Vagina (tissue), 2 donors: ENCODE results near the gene IVD. TPM values are rescaled to one million over a fixed set of nuclear protein-coding genes. Genes with fewer than 3 reads are reported as not detected.

Source experiments
- DNase-seq, 2 donors: peaks; one replicate each; pipeline ENCODE4 v3.0.0-alpha.2; 2017; ENCODE audit errors: extremely low spot score in 2 of 2
- H3K27ac ChIP-seq: fragments of 200-600 bp; sonication (generic); one replicate; pipeline ENCODE4 v1.5.1; 2019
- H3K27me3 ChIP-seq: fragments of 200-600 bp; sonication (generic); one replicate; pipeline ENCODE4 v1.5.1; 2019
- H3K36me3 ChIP-seq, 2 donors: fragments of 200-600 bp; sonication (generic); one replicate each; pipeline ENCODE4 v1.5.1; 2017 to 2019
- H3K4me1 ChIP-seq: fragments of 200-600 bp; sonication (generic); one replicate; pipeline ENCODE4 v1.5.1; 2019
- H3K4me3 ChIP-seq, 2 donors: fragments of 200-600 bp; sonication (generic); 1 replicate in 1 of 2; 2 replicates in 1 of 2; pipeline ENCODE4 v1.5.1; 2016 to 2019
- H3K9me3 ChIP-seq: fragments of 200-600 bp; sonication (generic); one replicate; pipeline ENCODE4 v1.5.1; 2019
- CTCF ChIP-seq, 3 experiments: fragments of 450-650 bp in 2 of 3; fragments of 200-600 bp in 1 of 3; sonication (generic) in 1 of 3; IDR thresholded peaks; one replicate each; pipeline ENCODE4 v1.5.1; 2017 to 2019; ENCODE audit warnings: antibody characterized with exemption in 3 of 3, mild to moderate bottlenecking in 2 of 3, moderate library complexity in 2 of 3
- POLR2A ChIP-seq, 2 donors: fragments of 450-650 bp; IDR thresholded peaks; one replicate each; pipeline ENCODE4 v1.6.1; 2017; ENCODE audit warnings: antibody characterized with exemption in 2 of 2, mild to moderate bottlenecking in 2 of 2, moderate library complexity in 2 of 2
- POLR2AphosphoS5 ChIP-seq, 2 donors: sonication (generic); formaldehyde crosslinking; IDR thresholded peaks; one replicate each; pipeline ENCODE4 v1.9.0; 2017; ENCODE audit warnings: antibody characterized with exemption in 2 of 2, mild to moderate bottlenecking in 2 of 2, low read depth in 1 of 2; ENCODE audit not compliant: insufficient read depth in 1 of 2
- intact Hi-C: fragments of 100-400 bp; cut with DNase I; formaldehyde crosslinking; loops from one replicate; pipeline ENCODE4 v1.15.1; 2023
- total RNA-seq: library from RNA; depleted of rRNA; stranded (reverse); fragments of >200 nt; gene quantifications from one replicate; pipeline ENCODE4 v1.2.3, GENCODE V29; 2016

Gene IVD
- total RNA-seq, 1 donor from 2014 or later, result 30.4 TPM

- Histone ChIP-seq H3K27ac (no peak overlapping the region), H3K4me1 (peaks cover 14% of the 10 kb centered on the region), H3K36me3 (no peaks in the 10 kb centered on the region), H3K9me3 (no peaks in the 10 kb centered on the region), H3K4me3 (peak overlapping the region in 1 of 2 donors; percentile 56), H3K27me3 (no peaks in the 10 kb centered on the region)
- TF ChIP-seq POLR2AphosphoS5 (IDR thresholded peaks at IDR 0.05; ENCODE audit: insufficient read depth in 1 of 2, low read depth in 1 of 2) (no peak), CTCF (IDR thresholded peaks at IDR 0.05) (no peak), POLR2A (IDR thresholded peaks at IDR 0.05) (no peak)
- intact Hi-C loops, result no loop called here
- no peak for DNase-seq
Measured at GRCh38 chr15:40368719-40369473, 36.7 kb upstream of the IVD start.

- no peak overlapping the region for H3K4me3 ChIP-seq
- DNase-seq, result no peak
- no peak overlapping the region for H3K27ac ChIP-seq
- H3K27me3 ChIP-seq, result no peaks in the 10 kb centered on the region
- no peaks in the 10 kb centered on the region for H3K9me3 ChIP-seq
- H3K4me1 ChIP-seq, result peaks cover 14% of the 10 kb centered on the region
- no peak for TF ChIP-seq POLR2AphosphoS5 (IDR thresholded peaks at IDR 0.05; ENCODE audit: insufficient read depth in 1 of 2, low read depth in 1 of 2)
- no peak for TF ChIP-seq CTCF (IDR thresholded peaks at IDR 0.05)
- TF ChIP-seq POLR2A (IDR thresholded peaks at IDR 0.05), result no peak
- no peaks in the 10 kb centered on the region for H3K36me3 ChIP-seq
- intact Hi-C loops, result no loop called here
Measured at GRCh38 chr15:40369474-40369869, 36.1 kb upstream of the IVD start.

- TF ChIP-seq POLR2A (IDR thresholded peaks at IDR 0.05) (no peak), CTCF (IDR thresholded peaks at IDR 0.05) (no peak), POLR2AphosphoS5 (IDR thresholded peaks at IDR 0.05; ENCODE audit: insufficient read depth in 1 of 2, low read depth in 1 of 2) (no peak)
- H3K27ac ChIP-seq, result no peak overlapping the region
- no peak for DNase-seq
- intact Hi-C loops, result no loop called here
- no peaks in the 10 kb centered on the region for H3K9me3 ChIP-seq
- H3K4me3 ChIP-seq, result no peak overlapping the region
- H3K27me3 ChIP-seq, result no peaks in the 10 kb centered on the region
- peaks cover 14% of the 10 kb centered on the region for H3K4me1 ChIP-seq
- no peaks in the 10 kb centered on the region for H3K36me3 ChIP-seq
Measured at GRCh38 chr15:40369971-40370370, 35.6 kb upstream of the IVD start.

- peaks cover 5% of the 10 kb centered on the region for H3K4me1 ChIP-seq
- no peak overlapping the region for H3K27ac ChIP-seq
- no peaks in the 10 kb centered on the region for H3K36me3 ChIP-seq
- H3K9me3 ChIP-seq, result no peaks in the 10 kb centered on the region
- intact Hi-C loops, result no loop called here
- no peak for DNase-seq
- H3K27me3 ChIP-seq, result no peaks in the 10 kb centered on the region
- TF ChIP-seq POLR2A (IDR thresholded peaks at IDR 0.05) (no peak), CTCF (IDR thresholded peaks at IDR 0.05) (no peak), POLR2AphosphoS5 (IDR thresholded peaks at IDR 0.05; ENCODE audit: insufficient read depth in 1 of 2, low read depth in 1 of 2) (no peak)
- no peak overlapping the region for H3K4me3 ChIP-seq
Measured at GRCh38 chr15:40372981-40373380, 32.6 kb upstream of the IVD start.

GRCh38 chr15:40377606-40378005 is 28.0 kb upstream of the IVD start:
- DNase-seq, result no peak
- Histone ChIP-seq H3K27ac (no peak overlapping the region), H3K4me1 (peaks cover 10% of the 10 kb centered on the region), H3K9me3 (no peaks in the 10 kb centered on the region), H3K36me3 (no peaks in the 10 kb centered on the region), H3K4me3 (no peak overlapping the region), H3K27me3 (no peaks in the 10 kb centered on the region)
- no peak for TF ChIP-seq CTCF (IDR thresholded peaks at IDR 0.05)
- no peak for TF ChIP-seq POLR2A (IDR thresholded peaks at IDR 0.05)
- TF ChIP-seq POLR2AphosphoS5 (IDR thresholded peaks at IDR 0.05; ENCODE audit: insufficient read depth in 1 of 2, low read depth in 1 of 2), result no peak
- intact Hi-C loops, result no loop called here
